Liver (tissue), 9 donors: ENCODE results near the gene SMIM28. TPM values are rescaled to one million over a fixed set of nuclear protein-coding genes. Genes with fewer than 3 reads are reported as not detected.
A peak's percentile ranks its signal among the peaks of the same experiment; 100 is the strongest.

ENCODE experiments used
- DNase-seq: peaks from one replicate; pipeline ENCODE4 v3.0.0-alpha.2; 2017; ENCODE audit warnings: low spot score
- H3K27ac ChIP-seq, 2 donors: one replicate each; pipeline ENCODE4 v1.7.0; 2013; ENCODE audit warnings: inconsistent platforms in 2 of 2, low read length in 2 of 2, control low read depth in 1 of 2, low read depth in 1 of 2, mild to moderate bottlenecking in 1 of 2
- H3K27me3 ChIP-seq, 4 donors: one replicate each; pipeline versions ENCODE4 v1.6.1 to v1.7.0; 2013; ENCODE audit warnings: low read length in 3 of 4, inconsistent platforms in 1 of 4, mild to moderate bottlenecking in 1 of 4, moderate library complexity in 1 of 4; ENCODE audit not compliant: control insufficient read depth in 4 of 4, insufficient read depth in 4 of 4
- H3K36me3 ChIP-seq, 4 donors: one replicate each; pipeline versions ENCODE4 v1.6.1 to v1.7.0; 2013; ENCODE audit warnings: low read length in 3 of 4, mild to moderate bottlenecking in 3 of 4, low read depth in 1 of 4, moderate library complexity in 1 of 4; ENCODE audit not compliant: control insufficient read depth in 4 of 4, insufficient read depth in 3 of 4
- H3K4me1 ChIP-seq, 4 donors: one replicate each; pipeline versions ENCODE4 v1.6.1 to v1.7.0; 2013; ENCODE audit warnings: low read length in 3 of 4, mild to moderate bottlenecking in 3 of 4, moderate library complexity in 1 of 4; ENCODE audit not compliant: control insufficient read depth in 4 of 4, insufficient read depth in 4 of 4
- H3K4me3 ChIP-seq, 3 donors: one replicate each; pipeline versions ENCODE4 v1.6.1 to v1.7.0; 2013; ENCODE audit warnings: low read length in 3 of 3, control low read depth in 1 of 3, low read depth in 1 of 3, mild to moderate bottlenecking in 1 of 3
- H3K9ac ChIP-seq, 2 donors: one replicate each; pipeline ENCODE4 v1.7.0; 2013; ENCODE audit warnings: low read length in 2 of 2, mild to moderate bottlenecking in 2 of 2, moderate library complexity in 2 of 2, control low read depth in 1 of 2, low read depth in 1 of 2
- H3K9me3 ChIP-seq, 4 donors: one replicate each; pipeline versions ENCODE4 v1.6.1 to v1.7.0; 2013; ENCODE audit warnings: low read length in 3 of 4; ENCODE audit not compliant: control insufficient read depth in 4 of 4
- ATF3 ChIP-seq: IDR thresholded peaks from 2 replicates; pipeline ENCODE4 v1.6.1; 2016; ENCODE audit warnings: antibody characterized with exemption
- FOXA2 ChIP-seq: IDR thresholded peaks from 2 replicates; pipeline ENCODE4 v1.6.1; 2016; ENCODE audit warnings: antibody characterized with exemption
- GABPA ChIP-seq, 2 donors: IDR thresholded peaks in 1 of 2; conservative IDR thresholded peaks in 1 of 2; 2 replicates each; pipeline ENCODE4 v1.6.1; 2016; ENCODE audit warnings: antibody characterized with exemption in 2 of 2, mild to moderate bottlenecking in 1 of 2, moderate library complexity in 1 of 2
- HNF4A ChIP-seq, 2 donors: conservative IDR thresholded peaks; 2 replicates each; pipeline ENCODE4 v1.6.1; 2016; ENCODE audit warnings: antibody characterized with exemption in 2 of 2, mild to moderate bottlenecking in 2 of 2
- JUND ChIP-seq, 2 donors: IDR thresholded peaks; 2 replicates each; pipeline ENCODE4 v1.6.1; 2016; ENCODE audit warnings: antibody characterized with exemption in 2 of 2
- NR2F2 ChIP-seq: IDR thresholded peaks from 2 replicates; pipeline ENCODE4 v1.6.1; 2016; ENCODE audit warnings: antibody characterized with exemption
- RAD21 ChIP-seq, 2 donors: IDR thresholded peaks; 2 replicates each; pipeline ENCODE4 v1.6.1; 2016; ENCODE audit warnings: antibody characterized with exemption in 2 of 2, mild to moderate bottlenecking in 2 of 2
- REST ChIP-seq: IDR thresholded peaks from 2 replicates; pipeline ENCODE4 v1.6.1; 2016; ENCODE audit warnings: antibody characterized with exemption, mild to moderate bottlenecking
- RXRA ChIP-seq, 2 donors: IDR thresholded peaks; 2 replicates each; pipeline ENCODE4 v1.6.1; 2017 to 2018; ENCODE audit warnings: antibody characterized with exemption in 2 of 2, mild to moderate bottlenecking in 1 of 2
- TAF1 ChIP-seq: conservative IDR thresholded peaks from 2 replicates; pipeline ENCODE4 v1.6.1; 2016; ENCODE audit warnings: antibody characterized with exemption, mild to moderate bottlenecking
- YY1 ChIP-seq: IDR thresholded peaks from 2 replicates; pipeline ENCODE4 v1.6.1; 2016; ENCODE audit warnings: antibody characterized with exemption, mild to moderate bottlenecking
- WGBS: extraction: QIAGEN DNeasy Blood & Tissue Kit; methylation state at CpG from one replicate; pipeline ENCODE4 v1.1.7; 2013; 5-methylcytosine and 5-hydroxymethylcytosine counted together
- polyA plus RNA-seq, 2 donors: library from polyadenylated mRNA; stranded (reverse) in 1 of 2; unstranded in 1 of 2; fragments of 200-250 nt in 1 of 2; fragments of >200 nt in 1 of 2; fragmentation: Nextera tagmentation in 1 of 2; extraction: Ambion mirVana in 1 of 2; gene quantifications; one replicate each; pipeline versions ENCODE4 v1.2.1 to v1.2.3, GENCODE V29; 2013 to 2015
- total RNA-seq, 2 donors: library from RNA; depleted of rRNA; stranded (reverse); fragments of >200 nt; gene quantifications; one replicate each; pipeline ENCODE4 v1.2.3, GENCODE V29; 2014
- TF ChIP-seq, protein P1 (sequence below): IDR thresholded peaks from 2 replicates; pipeline ENCODE4 v1.6.1; 2016; ENCODE audit warnings: antibody characterized with exemption
- TF ChIP-seq, protein P2 (sequence below): IDR thresholded peaks from 2 replicates; pipeline ENCODE4 v1.6.1; 2016; ENCODE audit warnings: antibody characterized with exemption
- donor health status: healthy.
- donor health status: healthy.
- donor health status: healthy.
- donor health status: healthy.
- donor health status: healthy.

SMIM28 gene
- total and polyA plus RNA-seq, 4 donors, result not detected

- Histone ChIP-seq H3K36me3 (peaks cover 5 to 28% (median 7%) of the 10 kb centered on the region in 4 donors), H3K4me3 (no peak overlapping the region), H3K27me3 (no peaks in the 10 kb centered on the region), H3K4me1 (peaks cover 1 to 36% (median 23%) of the 10 kb centered on the region in 4 donors), H3K9ac (no peak overlapping the region), H3K9me3 (no peaks in the 10 kb centered on the region), H3K27ac (peak overlapping the region in 1 of 2 donors; percentile 27)
- TF ChIP-seq RAD21 (IDR thresholded peaks at IDR 0.05) (peak in 1 of 2 donors; percentile 8), REST (no peak)
- 89% methylated on average over 5 of the region's 5 CpGs for WGBS
- no peak for DNase-seq
These were observed 48.9 kb downstream of the SMIM28 start for GRCh38 chr6:138426500-138427123.

- Histone ChIP-seq H3K9ac (no peak overlapping the region), H3K4me1 (peaks cover 2 to 37% (median 17%) of the 10 kb centered on the region in 4 donors), H3K36me3 (peaks cover 5 to 34% (median 17%) of the 10 kb centered on the region in 4 donors), H3K27ac (peak overlapping the region; percentile 20 to 23), H3K9me3 (no peaks in the 10 kb centered on the region), H3K4me3 (no peak overlapping the region), H3K27me3 (no peaks in the 10 kb centered on the region)
- 79% methylated on average over 8 of the region's 8 CpGs for WGBS
- TF ChIP-seq HNF4A (conservative IDR thresholded peaks at IDR 0.05) (no peak), ATF3 (no peak), RAD21 (IDR thresholded peaks at IDR 0.05) (no peak), GABPA (IDR thresholded peaks at IDR 0.05 in 1 of 2, conservative IDR thresholded peaks at IDR 0.05 in 1 of 2) (no peak), JUND (IDR thresholded peaks at IDR 0.05) (no peak), YY1 (no peak), TAF1 (no peak)
- no peak for DNase-seq
These were observed 50.0 kb downstream of the SMIM28 start for GRCh38 chr6:138427701-138428100.

GRCh38 chr6:138428944-138429598 lies 51.4 kb downstream of the SMIM28 start:
- WGBS, result 30% methylated on average over 8 of the region's 8 CpGs
- TF ChIP-seq, protein P1, sequence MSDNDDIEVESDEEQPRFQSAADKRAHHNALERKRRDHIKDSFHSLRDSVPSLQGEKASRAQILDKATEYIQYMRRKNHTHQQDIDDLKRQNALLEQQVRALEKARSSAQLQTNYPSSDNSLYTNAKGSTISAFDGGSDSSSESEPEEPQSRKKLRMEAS, result no peak
- TF ChIP-seq HNF4A (conservative IDR thresholded peaks at IDR 0.05), result peak in 1 of 2 donors; percentile 5
- peak in 1 of 2 donors; percentile 9 for TF ChIP-seq JUND (IDR thresholded peaks at IDR 0.05)
- TF ChIP-seq NR2F2, result no peak
- no peak for TF ChIP-seq YY1
- no peak for TF ChIP-seq FOXA2
- TF ChIP-seq REST, result no peak
- TF ChIP-seq, protein P2, sequence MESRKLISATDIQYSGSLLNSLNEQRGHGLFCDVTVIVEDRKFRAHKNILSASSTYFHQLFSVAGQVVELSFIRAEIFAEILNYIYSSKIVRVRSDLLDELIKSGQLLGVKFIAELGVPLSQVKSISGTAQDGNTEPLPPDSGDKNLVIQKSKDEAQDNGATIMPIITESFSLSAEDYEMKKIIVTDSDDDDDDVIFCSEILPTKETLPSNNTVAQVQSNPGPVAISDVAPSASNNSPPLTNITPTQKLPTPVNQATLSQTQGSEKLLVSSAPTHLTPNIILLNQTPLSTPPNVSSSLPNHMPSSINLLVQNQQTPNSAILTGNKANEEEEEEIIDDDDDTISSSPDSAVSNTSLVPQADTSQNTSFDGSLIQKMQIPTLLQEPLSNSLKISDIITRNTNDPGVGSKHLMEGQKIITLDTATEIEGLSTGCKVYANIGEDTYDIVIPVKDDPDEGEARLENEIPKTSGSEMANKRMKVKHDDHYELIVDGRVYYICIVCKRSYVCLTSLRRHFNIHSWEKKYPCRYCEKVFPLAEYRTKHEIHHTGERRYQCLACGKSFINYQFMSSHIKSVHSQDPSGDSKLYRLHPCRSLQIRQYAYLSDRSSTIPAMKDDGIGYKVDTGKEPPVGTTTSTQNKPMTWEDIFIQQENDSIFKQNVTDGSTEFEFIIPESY, result no peak
- TF ChIP-seq RXRA (IDR thresholded peaks at IDR 0.05), result no peak
- no peak for TF ChIP-seq GABPA (IDR thresholded peaks at IDR 0.05 in 1 of 2, conservative IDR thresholded peaks at IDR 0.05 in 1 of 2)
- peak; percentile 84 to 87 for TF ChIP-seq RAD21 (IDR thresholded peaks at IDR 0.05)

More at GRCh38 chr6:138428944-138429598, 51.4 kb downstream of the SMIM28 start:
- peak overlapping the region in 1 of 2 donors; percentile 30 for H3K27ac ChIP-seq
- no peak for DNase-seq
- H3K4me3 ChIP-seq, result no peak overlapping the region
- no peaks in the 10 kb centered on the region for H3K27me3 ChIP-seq
- no peaks in the 10 kb centered on the region for H3K9me3 ChIP-seq
- peaks cover 3 to 45% (median 24%) of the 10 kb centered on the region in 4 donors for H3K36me3 ChIP-seq
- H3K9ac ChIP-seq, result peak overlapping the region in 1 of 2 donors; percentile 15
- H3K4me1 ChIP-seq, result peaks cover 2 to 28% (median 10%) of the 10 kb centered on the region in 4 donors
